Stromal cell of bone marrow (primary cell): ENCODE data around the gene ARID5A.

Experiments used
- DNase-seq: peaks from one replicate; pipeline ENCODE4 v3.0.0-alpha.2; 2012; ENCODE audit warnings: low read depth

Gene ARID5A

GRCh38 chr2:96506907-96507240 is 29.7 kb upstream of the ARID5A start:
- DNase-seq, result no peak

GRCh38 chr2:96507957-96508520 is 28.5 kb upstream of the ARID5A start:
- no peak for DNase-seq

DNA sequence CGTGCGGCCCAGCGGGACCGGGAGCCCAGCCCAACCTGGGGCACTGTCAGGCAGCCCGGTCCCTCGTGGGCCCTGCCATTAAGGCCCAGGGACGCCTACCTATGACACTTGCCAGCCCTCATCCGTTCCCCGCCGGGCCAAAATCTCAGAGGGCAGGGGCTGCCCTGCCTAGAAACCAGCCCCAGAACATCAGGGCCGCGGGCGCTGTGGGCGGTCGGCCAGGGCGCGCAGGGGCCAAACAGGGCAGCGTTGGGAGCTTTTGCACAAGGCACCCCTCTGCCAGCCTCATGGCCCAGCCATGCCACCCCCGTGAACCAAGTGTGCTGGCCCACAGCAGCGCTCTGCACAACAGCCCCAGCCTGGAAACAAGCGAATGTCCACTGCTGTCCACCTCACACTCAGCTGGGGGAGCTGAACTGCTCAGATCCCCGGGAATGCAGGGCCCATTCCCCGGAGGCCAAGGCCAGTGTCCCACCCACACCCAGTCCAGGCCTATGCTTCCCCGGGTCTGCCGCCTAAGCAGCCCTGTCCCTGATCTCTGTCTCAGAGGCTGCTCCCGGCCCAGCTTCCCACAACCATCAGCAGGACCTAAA is 27.9 kb upstream of the ARID5A start:
- DNase-seq, result no peak

GRCh38 chr2:96509114-96509846 is 27.3 kb upstream of the ARID5A start:
- peak; percentile 75 for DNase-seq

GRCh38 chr2:96509847-96510230 is 26.7 kb upstream of the ARID5A start:
- no peak for DNase-seq

DNA sequence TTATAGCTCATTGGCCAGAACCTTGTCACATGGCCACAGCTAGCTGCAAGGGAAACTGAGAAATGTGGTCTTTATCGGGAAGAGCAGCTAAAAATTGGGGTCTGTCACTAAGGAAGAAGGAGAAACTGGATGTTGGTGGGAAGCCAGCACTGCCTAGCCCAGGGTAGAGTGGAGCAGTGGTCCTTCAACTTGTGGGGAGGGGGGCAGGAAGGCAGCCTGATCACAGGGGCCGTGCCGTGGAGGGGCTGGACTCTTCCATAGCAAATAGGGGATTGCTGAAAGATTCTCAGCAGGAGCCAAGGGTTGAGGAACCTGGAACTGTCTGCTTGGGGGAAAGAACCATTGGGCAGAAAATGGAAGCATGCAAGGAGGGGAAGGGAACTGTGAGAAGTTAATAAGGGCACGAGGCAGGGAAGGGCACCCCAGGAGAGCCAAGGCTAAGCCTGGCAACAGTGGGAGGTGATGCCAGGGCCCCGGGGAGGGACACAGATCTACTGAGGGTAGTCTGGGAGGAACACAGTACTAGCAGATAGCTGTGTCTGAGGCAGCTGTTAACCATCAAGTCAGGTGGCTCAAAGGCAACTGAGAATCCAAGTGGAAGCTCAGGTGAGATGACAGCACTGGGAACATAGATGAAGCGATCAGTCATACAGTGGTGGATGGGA is 25.5 kb upstream of the ARID5A start:
- DNase-seq, result no peak

GRCh38 chr2:96511851-96512250 is 24.7 kb upstream of the ARID5A start:
- no peak for DNase-seq

- no peak for DNase-seq
These were observed 24.2 kb upstream of the ARID5A start for GRCh38 chr2:96512341-96512740.

DNA sequence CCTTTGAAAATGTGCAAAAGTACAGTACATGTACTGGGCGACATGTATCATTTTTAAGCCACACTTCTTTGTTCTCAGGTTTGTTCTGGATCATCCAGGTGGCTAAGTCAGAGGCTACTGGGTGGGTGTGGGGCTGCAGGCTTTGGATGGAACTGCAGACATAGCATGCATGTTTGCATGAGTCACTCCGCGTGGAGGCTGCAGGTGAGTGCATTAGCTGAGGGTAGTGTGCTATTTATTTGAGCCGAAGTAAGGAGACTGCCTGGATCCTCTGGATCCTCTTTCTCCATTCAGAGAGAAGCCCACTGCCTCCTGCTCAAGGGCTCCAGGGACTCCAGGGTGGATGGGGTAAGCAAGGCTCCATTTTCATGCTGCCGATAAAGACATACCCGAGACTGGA is 22.0 kb upstream of the ARID5A start:
- no peak for DNase-seq

DNA sequence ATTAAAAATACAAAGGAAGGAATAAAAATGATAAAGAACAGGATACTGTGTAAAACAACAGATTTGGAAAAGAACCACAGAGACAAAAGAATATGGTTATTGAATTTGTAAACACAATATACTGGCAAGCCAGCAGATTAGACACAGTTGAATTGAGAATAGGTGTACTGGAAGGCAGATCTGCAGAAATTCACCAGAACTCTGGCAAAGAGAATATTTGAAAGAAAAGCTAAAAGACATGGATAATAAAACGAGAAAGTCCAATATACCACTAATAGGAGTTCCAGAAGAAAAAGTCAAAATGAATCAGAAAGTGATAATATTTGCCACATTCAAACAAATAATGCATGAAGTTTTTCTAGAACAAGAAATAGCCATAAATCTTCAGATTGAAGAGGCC is 19.5 kb upstream of the ARID5A start:
- no peak for DNase-seq

DNA sequence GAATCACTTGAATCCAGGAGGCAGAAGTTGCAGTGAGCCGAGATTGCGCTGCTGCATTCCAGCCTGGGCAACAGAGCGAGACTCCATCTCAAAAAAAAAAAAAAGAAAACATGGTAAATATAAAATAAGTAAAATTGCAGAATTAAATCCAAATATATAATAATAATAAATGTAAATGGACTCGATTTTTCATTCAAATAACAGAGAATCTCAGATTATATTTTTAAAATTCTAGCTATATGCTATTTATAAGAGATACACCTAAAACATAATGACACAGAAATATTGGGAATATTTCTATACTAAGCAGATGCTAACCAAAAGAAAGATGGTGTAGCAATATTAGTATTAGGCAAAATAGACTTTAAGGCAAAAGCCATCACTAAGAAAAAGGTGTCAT is 16.3 kb upstream of the ARID5A start:
- DNase-seq, result no peak

DNA sequence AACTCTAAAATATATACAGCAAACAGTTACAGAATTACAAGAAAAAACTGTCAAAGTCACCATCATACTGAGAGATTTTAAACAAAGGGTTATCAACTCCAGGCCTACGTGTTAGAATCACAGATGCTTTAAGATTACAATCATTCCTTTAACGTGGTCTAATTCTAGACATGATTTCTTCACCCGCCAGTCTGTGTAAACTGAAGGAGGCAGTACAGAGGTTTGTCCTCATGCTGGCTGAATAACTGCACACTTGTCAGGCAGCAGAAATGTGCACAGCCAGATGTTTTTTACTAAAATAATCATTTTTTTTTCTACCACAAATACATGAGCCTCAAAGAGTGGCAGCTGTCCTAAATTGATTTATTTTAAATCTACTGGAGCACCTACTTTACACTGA is 15.9 kb upstream of the ARID5A start:
- DNase-seq, result no peak

DNA sequence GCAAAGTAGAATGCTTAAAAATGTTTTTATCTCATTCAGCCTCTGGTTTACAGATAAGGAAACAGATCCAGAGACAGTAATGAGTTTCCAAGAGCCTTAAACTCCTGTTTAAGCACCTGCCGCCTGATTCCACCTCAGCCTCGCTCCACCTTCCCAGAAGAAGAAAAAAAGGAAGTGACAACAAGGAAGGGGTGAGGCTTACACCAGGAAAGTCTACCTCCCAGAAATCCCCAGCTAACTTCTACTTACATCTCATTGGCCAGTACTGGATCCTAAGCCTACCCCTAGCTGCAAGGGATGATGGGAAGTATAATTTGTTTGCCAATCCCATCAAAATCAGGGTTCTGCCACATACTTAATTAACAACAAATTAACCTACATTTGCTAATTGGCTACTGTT is 15.3 kb upstream of the ARID5A start:
- DNase-seq, result no peak

DNA sequence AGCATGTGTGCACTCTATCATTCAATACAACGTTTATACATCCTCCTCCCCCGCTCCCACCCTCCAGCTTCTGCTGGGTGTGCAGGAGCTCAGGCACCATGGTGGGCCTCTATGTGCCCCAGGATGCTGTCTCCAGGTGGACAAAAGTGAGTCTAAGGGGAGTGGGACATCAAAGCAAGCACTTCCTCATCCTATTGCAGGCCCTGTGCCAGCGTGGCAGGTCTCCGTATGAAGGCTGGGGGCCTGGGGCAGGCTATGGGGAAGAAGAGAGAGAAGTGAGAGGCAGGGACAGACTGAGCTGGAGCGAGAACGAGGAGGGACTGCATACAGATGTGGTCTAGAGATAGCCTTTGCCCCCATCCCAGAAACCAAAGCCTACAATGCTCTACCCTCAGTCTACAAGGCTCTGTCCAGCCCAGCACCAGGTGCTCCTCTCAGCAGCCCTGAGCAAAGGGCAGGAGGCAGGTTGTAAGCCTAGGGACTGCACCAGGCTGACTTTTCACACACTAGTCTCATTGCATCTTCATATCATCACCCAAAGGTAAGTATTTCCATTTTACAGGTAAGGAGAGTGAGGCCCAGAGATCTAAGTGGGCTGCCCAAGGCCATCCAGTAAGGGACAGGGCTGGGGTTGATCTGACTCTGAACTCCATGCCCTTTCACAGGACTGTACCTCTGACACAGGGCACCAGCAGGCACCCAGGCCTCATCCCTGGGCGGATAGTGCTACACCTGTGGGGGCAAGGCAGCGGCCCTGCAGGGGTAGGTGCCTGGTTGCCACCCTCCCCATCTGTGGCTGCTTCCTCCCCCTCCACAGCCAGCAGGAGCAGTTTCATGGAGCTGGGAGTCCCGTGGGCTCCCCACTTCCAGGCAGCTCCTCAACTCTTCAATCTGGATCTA is 14.0 kb upstream of the ARID5A start:
- no peak for DNase-seq

DNA sequence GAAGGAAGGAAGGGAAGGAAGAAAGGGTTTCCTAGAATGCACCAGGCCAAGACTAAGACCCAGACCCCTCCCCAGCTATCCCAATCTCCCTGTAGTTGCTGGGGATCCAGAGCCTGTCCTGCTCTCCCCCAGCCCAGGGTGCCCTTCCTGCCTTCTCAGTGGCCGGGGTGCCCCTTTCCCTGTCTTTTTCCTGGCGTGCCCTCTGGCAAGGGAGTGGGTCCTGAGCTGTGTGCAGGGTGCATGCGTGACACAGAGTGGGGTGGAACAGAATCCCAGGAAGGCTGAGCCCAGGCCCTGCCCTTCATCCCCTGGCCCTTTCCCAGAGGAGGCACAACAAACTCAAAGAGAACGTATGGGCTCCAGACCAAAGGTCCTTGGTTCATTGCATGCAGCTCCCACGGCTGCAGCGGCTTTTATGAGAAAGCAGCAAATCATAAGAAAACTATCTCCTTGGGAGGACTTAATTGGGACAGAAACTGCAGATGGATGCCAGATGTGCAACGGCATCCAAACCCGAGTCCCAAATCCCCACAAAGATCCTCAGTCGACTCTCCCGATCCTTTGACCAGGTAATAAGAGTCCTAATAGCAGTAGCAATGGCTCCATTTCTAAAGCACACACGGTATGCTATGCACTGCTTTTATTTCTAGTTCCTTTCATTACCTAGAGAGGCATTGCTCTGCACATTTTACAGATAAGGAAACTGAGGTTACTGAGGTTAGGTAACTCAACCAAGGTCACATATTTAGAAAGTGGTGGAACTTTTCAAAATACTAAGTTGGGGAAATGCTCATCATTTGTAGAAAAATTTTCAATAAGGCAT is 12.7 kb upstream of the ARID5A start:
- DNase-seq, result no peak

GRCh38 chr2:96524482-96525210 is 11.9 kb upstream of the ARID5A start:
- no peak for DNase-seq

- DNase-seq, result no peak
These were observed 11.4 kb upstream of the ARID5A start for GRCh38 chr2:96525211-96525507.

DNA sequence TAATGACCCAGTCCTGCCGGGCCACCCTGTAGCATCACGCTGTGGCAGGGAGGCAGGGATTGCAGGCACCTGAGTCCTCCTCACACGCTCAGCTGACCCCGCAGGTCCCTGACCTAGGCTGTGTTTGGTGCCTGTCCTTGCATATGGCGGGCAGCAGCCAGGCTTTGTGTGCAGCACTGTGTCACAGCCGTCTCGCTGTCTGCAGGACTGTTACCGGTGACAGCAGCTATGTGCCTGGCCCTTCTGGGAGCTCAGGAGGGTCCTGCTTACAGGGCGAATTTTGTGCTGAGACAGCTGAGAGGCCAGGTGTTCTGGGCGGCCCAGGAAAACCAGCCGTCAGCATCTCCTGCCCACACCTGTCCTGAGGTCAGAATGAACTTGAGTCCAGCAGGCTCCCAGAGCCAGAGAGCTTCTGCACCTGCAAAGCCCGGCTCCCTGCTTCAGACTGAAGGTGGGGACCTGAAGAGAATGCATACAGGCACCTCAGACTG is 10.4 kb upstream of the ARID5A start:
- no peak for DNase-seq

DNA sequence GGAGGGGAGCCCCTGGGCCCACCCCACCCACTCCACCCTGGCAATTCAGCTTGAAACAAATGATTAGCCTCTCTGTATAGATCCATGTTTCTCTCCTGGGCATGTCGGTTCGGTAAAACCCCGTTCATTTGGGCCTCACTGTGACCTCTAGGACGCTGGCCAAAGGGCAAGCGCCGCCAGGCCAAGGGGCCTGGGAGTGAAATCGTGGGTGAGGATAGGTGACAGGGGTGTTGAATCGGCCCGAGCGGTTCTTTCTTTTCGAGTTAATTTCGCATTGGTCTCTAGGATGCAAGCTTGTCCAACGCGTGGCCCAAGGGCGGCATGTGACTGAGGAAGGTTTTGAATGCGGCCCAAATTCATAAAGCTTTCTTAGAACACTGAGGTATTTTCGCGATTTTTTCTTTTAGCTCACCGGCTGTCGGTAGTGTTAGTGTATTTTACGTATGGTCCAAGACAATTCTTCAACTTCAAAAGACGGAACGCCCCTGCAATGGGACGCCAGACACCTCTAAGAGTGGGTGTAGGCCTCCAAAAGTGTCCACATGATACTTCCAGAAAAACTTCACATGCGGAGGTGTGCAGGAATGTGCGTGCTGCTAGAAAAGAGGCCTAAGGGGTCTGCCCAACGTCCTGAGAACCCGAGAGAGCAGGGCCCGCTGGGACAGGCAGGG is 9.8 kb upstream of the ARID5A start:
- DNase-seq, result no peak

- DNase-seq, result no peak
These were observed 9.1 kb upstream of the ARID5A start for GRCh38 chr2:96527286-96528005.
